Trophoblast cell (in vitro differentiated cells and primary cell): Measurements from ENCODE around the gene NOX4.
"Not testable (repeated sequence)": the region's sequence is repeated elsewhere in the genome, so short reads cannot be mapped to it uniquely, and the experiment has no call there.

Experiments
- DNase-seq, 2 donors: peaks; one replicate each; pipeline ENCODE4 v3.0.0-alpha.2; 2016
- H2AFZ ChIP-seq: 2 replicates; pipeline ENCODE4 v1.6.1; 2013; ENCODE audit warnings: low read length, moderate library complexity, mild to moderate bottlenecking; ENCODE audit not compliant: insufficient read depth, poor library complexity
- H2AK5ac ChIP-seq: 2 replicates; pipeline ENCODE4 v1.6.1; 2013; ENCODE audit warnings: mild to moderate bottlenecking, low read length
- H2BK120ac ChIP-seq: 2 replicates; pipeline ENCODE4 v1.6.1; 2013; ENCODE audit warnings: low read length, mild to moderate bottlenecking, moderate library complexity; ENCODE audit not compliant: insufficient read depth, poor library complexity
- H2BK12ac ChIP-seq: 2 replicates; pipeline ENCODE4 v1.6.1; 2013; ENCODE audit warnings: mild to moderate bottlenecking, low read length, moderate library complexity
- H2BK5ac ChIP-seq: 2 replicates; pipeline ENCODE4 v1.6.1; 2013; ENCODE audit warnings: low read length, low read depth, moderate library complexity, mild to moderate bottlenecking; ENCODE audit not compliant: poor library complexity
- H3K14ac ChIP-seq: 2 replicates; pipeline ENCODE4 v1.6.1; 2013; ENCODE audit warnings: mild to moderate bottlenecking, low read length
- H3K18ac ChIP-seq: 2 replicates; pipeline ENCODE4 v1.6.1; 2013; ENCODE audit warnings: mild to moderate bottlenecking, low read length
- H3K23ac ChIP-seq: 2 replicates; pipeline ENCODE4 v1.6.1; 2013; ENCODE audit warnings: low read length
- H3K27ac ChIP-seq: 2 replicates; pipeline ENCODE4 v1.5.1; 2013; ENCODE audit warnings: low read depth, mild to moderate bottlenecking, inconsistent platforms, low read length, moderate library complexity
- H3K27me3 ChIP-seq: 2 replicates; pipeline ENCODE4 v1.6.1; 2013; ENCODE audit warnings: inconsistent platforms, mild to moderate bottlenecking, low read length, moderate library complexity; ENCODE audit not compliant: insufficient read depth
- H3K36me3 ChIP-seq, 2 experiments: 1 replicate in 1 of 2; 2 replicates in 1 of 2; pipeline ENCODE4 v1.6.1; 2013; ENCODE audit warnings: low read length in 2 of 2, mild to moderate bottlenecking in 2 of 2, moderate library complexity in 1 of 2; ENCODE audit not compliant: insufficient read depth in 2 of 2, control insufficient read depth in 1 of 2
- H3K4ac ChIP-seq: 2 replicates; pipeline ENCODE4 v1.6.1; 2013; ENCODE audit warnings: low read depth, mild to moderate bottlenecking, low read length, moderate library complexity
- H3K4me1 ChIP-seq, 2 experiments: 1 replicate in 1 of 2; 2 replicates in 1 of 2; pipeline ENCODE4 v1.6.1; 2013; ENCODE audit warnings: low read length in 2 of 2, mild to moderate bottlenecking in 2 of 2, moderate library complexity in 1 of 2; ENCODE audit not compliant: insufficient read depth in 2 of 2, control insufficient read depth in 1 of 2
- H3K4me2 ChIP-seq: 2 replicates; pipeline ENCODE4 v1.6.1; 2013; ENCODE audit warnings: inconsistent platforms, mild to moderate bottlenecking, low read length, moderate library complexity
- H3K4me3 ChIP-seq: 2 replicates; pipeline ENCODE4 v1.5.1; 2013; ENCODE audit warnings: mild to moderate bottlenecking, low read depth, low read length, inconsistent platforms
- H3K79me1 ChIP-seq: one replicate; pipeline ENCODE4 v1.6.1; 2013; ENCODE audit warnings: low read length
- H3K79me2 ChIP-seq: 2 replicates; pipeline ENCODE4 v1.6.1; 2013; ENCODE audit warnings: low read length, mild to moderate bottlenecking; ENCODE audit not compliant: control insufficient read depth, insufficient read depth, poor library complexity
- H3K9ac ChIP-seq: 2 replicates; pipeline ENCODE4 v1.6.1; 2013; ENCODE audit warnings: mild to moderate bottlenecking, low read length
- H3K9me3 ChIP-seq: 2 replicates; pipeline ENCODE4 v1.6.1; 2013; ENCODE audit warnings: low read depth, mild to moderate bottlenecking, control low read depth, inconsistent platforms, low read length; ENCODE audit not compliant: insufficient read depth
- H4K12ac ChIP-seq: 2 replicates; pipeline ENCODE4 v1.6.1; 2013; ENCODE audit warnings: low read depth, mild to moderate bottlenecking, low read length, moderate library complexity
- H4K8ac ChIP-seq: 2 replicates; pipeline ENCODE4 v1.6.1; 2013; ENCODE audit warnings: low read depth, mild to moderate bottlenecking, low read length, moderate library complexity
- H4K91ac ChIP-seq: one replicate; pipeline ENCODE4 v1.6.1; 2013; ENCODE audit warnings: low read depth, mild to moderate bottlenecking, low read length, moderate library complexity
- WGBS: extraction: QIAGEN DNeasy Blood & Tissue Kit; methylation state at CpG from one replicate; pipeline ENCODE4 v1.1.7; 2013; ENCODE audit warnings: missing lambda C conversion rate; ENCODE audit not compliant: insufficient read length, insufficient coverage; ENCODE audit errors: extremely low coverage; 5-methylcytosine and 5-hydroxymethylcytosine counted together

The NOX4 gene

DNA sequence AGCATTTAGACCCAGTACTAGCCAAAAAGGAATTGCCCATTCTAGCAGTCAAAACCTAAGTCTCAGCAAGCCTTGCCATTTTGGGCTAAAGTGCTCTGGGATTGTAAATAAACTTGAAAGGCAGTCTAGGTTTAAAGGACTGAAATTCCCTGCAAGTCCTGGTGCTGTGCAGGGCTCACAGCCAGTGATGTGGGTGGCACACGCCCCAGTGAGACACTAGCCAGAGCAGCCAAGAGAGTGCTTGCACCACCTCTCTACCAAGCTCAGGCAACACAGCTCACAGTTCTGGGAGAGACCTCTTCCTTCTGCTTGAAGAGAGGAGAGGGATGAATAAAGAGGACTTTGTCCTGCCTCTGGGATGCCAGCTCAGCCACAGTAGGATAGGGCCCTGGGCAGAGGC lies 80.5 kb downstream of the NOX4 start:
- not testable (repeated sequence) for H3K18ac ChIP-seq, H3K4me2 ChIP-seq, H2AK5ac ChIP-seq, DNase-seq, H3K9ac ChIP-seq, H4K91ac ChIP-seq, H4K12ac ChIP-seq, H3K14ac ChIP-seq, H3K4me3 ChIP-seq, H2AFZ ChIP-seq, H3K4me1 ChIP-seq, H2BK120ac ChIP-seq, H3K27me3 ChIP-seq, H3K79me1 ChIP-seq, H4K8ac ChIP-seq, H3K79me2 ChIP-seq, H2BK5ac ChIP-seq, H3K23ac ChIP-seq, H3K36me3 ChIP-seq, H3K4ac ChIP-seq, H3K27ac ChIP-seq, H3K9me3 ChIP-seq, H2BK12ac ChIP-seq
- no CpG with 5 or more reads among the region's 1 CpG for WGBS

GRCh38 chr11:89408441-89408840 lies 82.7 kb downstream of the NOX4 start:
- not testable (repeated sequence) for H2BK120ac ChIP-seq

GRCh38 chr11:89405629-89406028 lies 85.5 kb downstream of the NOX4 start:
- Histone ChIP-seq H3K9me3 (no peaks in the 10 kb centered on the region), H3K4ac (no peak overlapping the region), H3K27me3 (no peaks in the 10 kb centered on the region), H2AK5ac (no peak overlapping the region), H3K36me3 (peaks cover under 1 to 2% of the 10 kb centered on the region in 2 experiments), H4K91ac (no peak overlapping the region), H2BK120ac (no peak overlapping the region), H4K8ac (no peak overlapping the region), H3K4me2 (no peak overlapping the region), H3K14ac (no peak overlapping the region), H3K4me1 (no peaks in the 10 kb centered on the region), H2BK12ac (no peak overlapping the region), H3K79me1 (no peaks in the 10 kb centered on the region), H3K18ac (no peak overlapping the region), H3K27ac (no peak overlapping the region), H3K23ac (no peak overlapping the region), H2AFZ (no peak overlapping the region), H2BK5ac (no peak overlapping the region), H4K12ac (no peak overlapping the region), H3K79me2 (no peaks in the 10 kb centered on the region), H3K4me3 (no peak overlapping the region), H3K9ac (no peak overlapping the region)
- DNase-seq = peak in 1 of 2 donors; percentile 48
- no CpG with 5 or more reads among the region's 1 CpG for WGBS

More at GRCh38 chr11:89408441-89408840, 82.7 kb downstream of the NOX4 start:
- not testable (repeated sequence) for H3K79me1 ChIP-seq, H3K79me2 ChIP-seq, H4K12ac ChIP-seq, H3K36me3 ChIP-seq, H2AFZ ChIP-seq, DNase-seq, H3K4ac ChIP-seq, H3K18ac ChIP-seq, H3K4me3 ChIP-seq, H2BK5ac ChIP-seq, H3K14ac ChIP-seq, H2BK12ac ChIP-seq, H3K4me1 ChIP-seq, H3K4me2 ChIP-seq, H4K8ac ChIP-seq, H2AK5ac ChIP-seq, H3K27ac ChIP-seq, H4K91ac ChIP-seq, H3K27me3 ChIP-seq, H3K9me3 ChIP-seq, H3K9ac ChIP-seq, H3K23ac ChIP-seq
- WGBS = no CpG with 5 or more reads among the region's 2 CpGs

- H3K4ac ChIP-seq, H2AFZ ChIP-seq, H3K23ac ChIP-seq, H3K9me3 ChIP-seq, H4K12ac ChIP-seq, H4K8ac ChIP-seq, H3K14ac ChIP-seq, H3K4me2 ChIP-seq, H3K27me3 ChIP-seq, H2BK120ac ChIP-seq, H2AK5ac ChIP-seq, H2BK5ac ChIP-seq, H3K79me1 ChIP-seq, H3K9ac ChIP-seq, H2BK12ac ChIP-seq, DNase-seq, H3K27ac ChIP-seq, H3K79me2 ChIP-seq, H3K4me3 ChIP-seq, H3K18ac ChIP-seq, H4K91ac ChIP-seq, H3K36me3 ChIP-seq, H3K4me1 ChIP-seq: not testable (repeated sequence)
- WGBS = no CpG with 5 or more reads among the region's 1 CpG
Observed at GRCh38 chr11:89391654-89392053, 99.5 kb downstream of the NOX4 start.
